Activated naive CD4-positive, alpha-beta T cell treated with anti-CD3 and anti-CD28 coated beads, Interleukin-2, amount 50 U/mL, for 16 hours (primary cell): ENCODE measurements around the gene GAL3ST2.
A peak's percentile ranks its signal among the peaks of the same experiment; 100 is the strongest.
"Not testable (repeated sequence)": the region's sequence is repeated elsewhere in the genome, so short reads cannot be mapped to it uniquely, and the experiment has no call there.

Experiments
- DNase-seq: peaks from one replicate; pipeline ENCODE4 v3.0.0-alpha.2; 2020

GAL3ST2 gene

GRCh38 chr2:241821460-241822263, 45.0 kb downstream of the GAL3ST2 start:
- no peak for DNase-seq

GRCh38 chr2:241822264-241822623, 45.6 kb downstream of the GAL3ST2 start:
- DNase-seq: no peak

- not testable (repeated sequence) for DNase-seq
These were observed 47.2 kb downstream of the GAL3ST2 start for GRCh38 chr2:241823531-241824437.

GRCh38 chr2:241827394-241827793, 50.8 kb downstream of the GAL3ST2 start:
- DNase-seq: no peak

GRCh38 chr2:241833101-241833663, 56.6 kb downstream of the GAL3ST2 start:
- no peak for DNase-seq

GRCh38 chr2:241833756-241834526, 57.3 kb downstream of the GAL3ST2 start:
- DNase-seq: not testable (repeated sequence)

GRCh38 chr2:241834527-241835210, 58.0 kb downstream of the GAL3ST2 start:
- no peak for DNase-seq

- DNase-seq: no peak
These were observed 59.0 kb downstream of the GAL3ST2 start for GRCh38 chr2:241835611-241836010.

- DNase-seq: no peak
These were observed 59.7 kb downstream of the GAL3ST2 start for GRCh38 chr2:241836292-241836691.

- DNase-seq: no peak
These were observed 60.8 kb downstream of the GAL3ST2 start for GRCh38 chr2:241837197-241837965.

GRCh38 chr2:241841181-241842066, 64.8 kb downstream of the GAL3ST2 start:
- DNase-seq: no peak

- DNase-seq: no peak
These were observed 65.4 kb downstream of the GAL3ST2 start for GRCh38 chr2:241842067-241842415.

- no peak for DNase-seq
These were observed 66.1 kb downstream of the GAL3ST2 start for GRCh38 chr2:241842620-241843211.

GRCh38 chr2:241843321-241844065, 66.9 kb downstream of the GAL3ST2 start:
- DNase-seq: no peak

- DNase-seq: peak; percentile 73
These were observed 67.6 kb downstream of the GAL3ST2 start for GRCh38 chr2:241844066-241844728.

- no peak for DNase-seq
These were observed 68.4 kb downstream of the GAL3ST2 start for GRCh38 chr2:241844831-241845578.

GRCh38 chr2:241846406-241846805, 69.8 kb downstream of the GAL3ST2 start:
- DNase-seq: no peak
